WTC11 (cell line): ENCODE results near the gene FRMD5. TPM values are rescaled to one million over a fixed set of nuclear protein-coding genes. Genes with fewer than 3 reads are reported as not detected.

ENCODE experiments used
- ATAC-seq: fragments of 200-7000 bp; cut with Tn5 transposase; 2 replicates; pipeline ENCODE4 v1.10.0; 2021; ENCODE audit warnings: mild to moderate bottlenecking, moderate library complexity
- CTCF ChIA-PET: fragments of 300-600 bp; sonication (Branson Sonifier 250); formaldehyde crosslinking; loops from one replicate; lab custom pipeline; 2021; ENCODE audit warnings: antibody characterized with exemption; lab: Charles Lee
- POLR2A ChIA-PET: fragments of 350-600 bp; sonication (Branson Sonifier 250); formaldehyde crosslinking; loops from one replicate; lab custom pipeline; 2021; ENCODE audit warnings: antibody characterized with exemption; lab: Charles Lee
- DNase-seq: peaks from one replicate; pipeline ENCODE4 v3.0.0; 2021; ENCODE audit warnings: low spot score
- H3K27ac Mint-ChIP-seq: 2 replicates; pipeline ENCODE4 v1.8.0; 2021; ENCODE audit warnings: mixed read lengths
- H3K27me3 Mint-ChIP-seq: 2 replicates; pipeline ENCODE4 v1.8.0; 2021; ENCODE audit warnings: low read depth, mild to moderate bottlenecking, moderate library complexity, mixed read lengths
- H3K36me3 Mint-ChIP-seq: 2 replicates; pipeline ENCODE4 v1.8.0; 2021; ENCODE audit warnings: mixed read lengths
- H3K4me1 Mint-ChIP-seq: 2 replicates; pipeline ENCODE4 v1.8.0; 2022; ENCODE audit warnings: mixed read lengths
- H3K4me3 Mint-ChIP-seq: 2 replicates; pipeline ENCODE4 v1.8.0; 2021; ENCODE audit warnings: mild to moderate bottlenecking, moderate library complexity, mixed read lengths
- H3K9me3 Mint-ChIP-seq: 2 replicates; pipeline ENCODE4 v1.8.0; 2021; ENCODE audit warnings: mixed read lengths
- ATF2 ChIP-seq: sonication (generic); formaldehyde crosslinking; IDR thresholded peaks from 2 replicates; pipeline ENCODE4 v1.8.1; 2022; ENCODE audit warnings: low read depth, missing genetic modification reagents, borderline replicate concordance
- JAZF1 ChIP-seq: fragments of 250-450 bp; sonication (Bioruptor Pico); IDR thresholded peaks from 2 replicates; pipeline ENCODE4 v1.9.0; 2021; ENCODE audit warnings: moderate library complexity, mild to moderate bottlenecking, inconsistent platforms
- KAT7 ChIP-seq: sonication (generic); formaldehyde crosslinking; IDR thresholded peaks from 2 replicates; pipeline ENCODE4 v1.8.1; 2023; ENCODE audit warnings: missing genetic modification reagents, mild to moderate bottlenecking, borderline replicate concordance
- MLX ChIP-seq: sonication (generic); formaldehyde crosslinking; IDR thresholded peaks from 2 replicates; pipeline ENCODE4 v1.8.1; 2023; ENCODE audit warnings: mild to moderate bottlenecking, missing genetic modification reagents, moderate library complexity
- MYBL2 ChIP-seq: sonication (generic); formaldehyde crosslinking; IDR thresholded peaks from 2 replicates; pipeline ENCODE4 v1.8.1; 2023; ENCODE audit warnings: mild to moderate bottlenecking, moderate library complexity, missing genetic modification reagents
- NFE2L1 ChIP-seq: sonication (generic); formaldehyde crosslinking; IDR thresholded peaks from 2 replicates; pipeline ENCODE4 v1.8.1; 2023; ENCODE audit warnings: missing genetic modification reagents
- NR1H2 ChIP-seq: sonication (generic); formaldehyde crosslinking; IDR thresholded peaks from 2 replicates; pipeline ENCODE4 v1.9.0; 2021; ENCODE audit warnings: mild to moderate bottlenecking, moderate library complexity, missing genetic modification reagents
- NR2C2 ChIP-seq: sonication (generic); formaldehyde crosslinking; IDR thresholded peaks from 2 replicates; pipeline ENCODE4 v1.8.0; 2022; ENCODE audit warnings: mild to moderate bottlenecking, missing genetic modification reagents
- PRDM15 ChIP-seq: sonication (generic); formaldehyde crosslinking; IDR thresholded peaks from 2 replicates; pipeline ENCODE4 v1.8.0; 2022; ENCODE audit warnings: missing genetic modification reagents
- TEAD1 ChIP-seq: sonication (generic); formaldehyde crosslinking; IDR thresholded peaks from 2 replicates; pipeline ENCODE4 v1.8.0; 2022; ENCODE audit warnings: mild to moderate bottlenecking, missing genetic modification reagents
- TP53 ChIP-seq: sonication (generic); formaldehyde crosslinking; IDR thresholded peaks from 2 replicates; pipeline ENCODE4 v1.8.1; 2023; ENCODE audit warnings: mild to moderate bottlenecking, missing genetic modification reagents
- ZNF396 ChIP-seq: fragments of 250-450 bp; sonication (Bioruptor Pico); IDR thresholded peaks from 2 replicates; pipeline ENCODE4 v1.8.0; 2021; ENCODE audit warnings: mild to moderate bottlenecking, moderate library complexity, borderline replicate concordance
- ZNF532 ChIP-seq: fragments of 250-450 bp; sonication (Bioruptor Pico); IDR thresholded peaks from 2 replicates; pipeline ENCODE4 v1.9.0; 2021; ENCODE audit warnings: mild to moderate bottlenecking, borderline replicate concordance
- ZSCAN18 ChIP-seq: fragments of 250-450 bp; sonication (Bioruptor Pico); IDR thresholded peaks from 2 replicates; pipeline ENCODE4 v2.1.2; 2022; ENCODE audit warnings: mild to moderate bottlenecking, moderate library complexity
- total RNA-seq: library from RNA; stranded (reverse); gene quantifications from 3 replicates; pipeline ENCODE4 v1.2.3, GENCODE V29; 2021
- TF ChIP-seq, protein P1 (sequence below): sonication (generic); formaldehyde crosslinking; IDR thresholded peaks from 2 replicates; pipeline ENCODE4 v1.8.0; 2022; ENCODE audit warnings: mild to moderate bottlenecking, missing genetic modification reagents
- TF ChIP-seq, protein P2 (sequence below): sonication (generic); formaldehyde crosslinking; IDR thresholded peaks from 2 replicates; pipeline ENCODE4 v1.8.1; 2023; ENCODE audit warnings: mild to moderate bottlenecking, missing genetic modification reagents
- TF ChIP-seq, protein P3 (sequence below): sonication (generic); formaldehyde crosslinking; conservative IDR thresholded peaks from 2 replicates; pipeline ENCODE4 v1.8.1; 2022; ENCODE audit warnings: mild to moderate bottlenecking, missing genetic modification reagents

The FRMD5 gene
- total RNA-seq, 1 experiment from 2014 or later, result 14.1 TPM

GRCh38 chr15:43898891-43899290 lies 296.2 kb downstream of the FRMD5 start:
- Mint-ChIP-seq H3K27me3 (no peaks in the 10 kb centered on the region), H3K36me3 (peaks cover 13% of the 10 kb centered on the region; the same call in 1 of the 2 replicates), H3K9me3 (no peaks in the 10 kb centered on the region), H3K4me1 (peaks cover 19% of the 10 kb centered on the region), H3K4me3 (no peak overlapping the region), H3K27ac (no peak overlapping the region)
- ChIA-PET CTCF (interaction anchor here (0.5 to 1.4 kb wide), 2 partner anchors 17 to 651 kb away, joined by 3 to 11 read pairs; no protein-coding TSS in a partner anchor), POLR2A (no interaction called here)
- DNase-seq, result no peak
- no peak for ATAC-seq
- TF ChIP-seq, protein P1, sequence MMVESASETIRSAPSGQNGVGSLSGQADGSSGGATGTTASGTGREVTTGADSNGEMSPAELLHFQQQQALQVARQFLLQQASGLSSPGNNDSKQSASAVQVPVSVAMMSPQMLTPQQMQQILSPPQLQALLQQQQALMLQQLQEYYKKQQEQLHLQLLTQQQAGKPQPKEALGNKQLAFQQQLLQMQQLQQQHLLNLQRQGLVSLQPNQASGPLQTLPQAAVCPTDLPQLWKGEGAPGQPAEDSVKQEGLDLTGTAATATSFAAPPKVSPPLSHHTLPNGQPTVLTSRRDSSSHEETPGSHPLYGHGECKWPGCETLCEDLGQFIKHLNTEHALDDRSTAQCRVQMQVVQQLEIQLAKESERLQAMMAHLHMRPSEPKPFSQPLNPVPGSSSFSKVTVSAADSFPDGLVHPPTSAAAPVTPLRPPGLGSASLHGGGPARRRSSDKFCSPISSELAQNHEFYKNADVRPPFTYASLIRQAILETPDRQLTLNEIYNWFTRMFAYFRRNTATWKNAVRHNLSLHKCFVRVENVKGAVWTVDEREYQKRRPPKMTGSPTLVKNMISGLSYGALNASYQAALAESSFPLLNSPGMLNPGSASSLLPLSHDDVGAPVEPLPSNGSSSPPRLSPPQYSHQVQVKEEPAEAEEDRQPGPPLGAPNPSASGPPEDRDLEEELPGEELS (CRISPR knock-in tag), result no peak
- TF ChIP-seq PRDM15 (CRISPR knock-in tag) (no peak), NFE2L1 (CRISPR knock-in tag) (no peak), MLX (CRISPR knock-in tag) (no peak), TEAD1 (CRISPR knock-in tag) (no peak), ATF2 (CRISPR knock-in tag) (no peak), TP53 (no peak), ZSCAN18 (CRISPR knock-in tag) (no peak), NR2C2 (CRISPR knock-in tag) (no peak)
- TF ChIP-seq, protein P2, sequence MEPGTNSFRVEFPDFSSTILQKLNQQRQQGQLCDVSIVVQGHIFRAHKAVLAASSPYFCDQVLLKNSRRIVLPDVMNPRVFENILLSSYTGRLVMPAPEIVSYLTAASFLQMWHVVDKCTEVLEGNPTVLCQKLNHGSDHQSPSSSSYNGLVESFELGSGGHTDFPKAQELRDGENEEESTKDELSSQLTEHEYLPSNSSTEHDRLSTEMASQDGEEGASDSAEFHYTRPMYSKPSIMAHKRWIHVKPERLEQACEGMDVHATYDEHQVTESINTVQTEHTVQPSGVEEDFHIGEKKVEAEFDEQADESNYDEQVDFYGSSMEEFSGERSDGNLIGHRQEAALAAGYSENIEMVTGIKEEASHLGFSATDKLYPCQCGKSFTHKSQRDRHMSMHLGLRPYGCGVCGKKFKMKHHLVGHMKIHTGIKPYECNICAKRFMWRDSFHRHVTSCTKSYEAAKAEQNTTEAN, result no peak
- TF ChIP-seq, all 79 proteins: peak for 0

DNA sequence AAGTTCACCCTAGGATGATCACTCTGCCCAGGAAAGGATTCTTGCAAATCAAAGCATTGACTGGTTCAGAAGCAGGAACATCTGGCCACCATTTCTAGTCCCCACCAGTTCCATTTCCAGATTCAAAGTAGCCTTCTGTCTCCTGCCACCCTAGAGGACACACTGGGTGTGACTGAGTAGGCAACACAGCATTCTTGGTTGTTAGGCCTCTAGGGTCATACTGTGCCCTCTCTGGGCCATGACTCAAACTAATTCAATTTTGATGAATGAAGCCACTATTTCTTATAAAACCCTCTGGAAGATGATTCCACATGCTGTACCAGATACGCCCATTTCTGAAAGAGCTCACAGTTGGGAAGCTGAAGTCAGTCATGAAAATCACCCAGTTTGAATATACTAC lies 298.5 kb downstream of the FRMD5 start:
- peaks cover 8% of the 10 kb centered on the region for H3K4me1 Mint-ChIP-seq
- H3K27me3 Mint-ChIP-seq, result no peaks in the 10 kb centered on the region
- POLR2A ChIA-PET, result no interaction called here
- H3K27ac Mint-ChIP-seq, result no peak overlapping the region
- TF ChIP-seq MYBL2 (CRISPR knock-in tag) (no peak), KAT7 (CRISPR knock-in tag) (no peak), JAZF1 (CRISPR knock-in tag) (no peak), ZNF532 (no peak), NR1H2 (CRISPR knock-in tag) (no peak), MLX (CRISPR knock-in tag) (no peak), ZNF396 (CRISPR knock-in tag) (no peak)
- TF ChIP-seq, protein P3, sequence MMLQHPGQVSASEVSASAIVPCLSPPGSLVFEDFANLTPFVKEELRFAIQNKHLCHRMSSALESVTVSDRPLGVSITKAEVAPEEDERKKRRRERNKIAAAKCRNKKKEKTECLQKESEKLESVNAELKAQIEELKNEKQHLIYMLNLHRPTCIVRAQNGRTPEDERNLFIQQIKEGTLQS (CRISPR knock-in tag), result no peak
- H3K36me3 Mint-ChIP-seq, result peaks cover 13% of the 10 kb centered on the region; the same call in 1 of the 2 replicates
- ATAC-seq, result no peak
- no peaks in the 10 kb centered on the region for H3K9me3 Mint-ChIP-seq
- H3K4me3 Mint-ChIP-seq, result no peak overlapping the region
- DNase-seq, result no peak
- CTCF ChIA-PET, result interaction anchor here (1.4 to 2.3 kb wide), 2 partner anchors 15 to 169 kb away, joined by 4 to 8 read pairs; no protein-coding TSS in a partner anchor
